NCI-H1436 treated with DMSO at 0.1 percent for 48 hours (cell line): ENCODE data around the gene PTPRN2.
"Not testable (repeated sequence)": the region's sequence is repeated elsewhere in the genome, so short reads cannot be mapped to it uniquely, and the experiment has no call there.

Source experiments
- DNase-seq: peaks from one replicate; lab custom pipeline; 2025; lab: John Stamatoyannopoulos, UW

Gene PTPRN2

DNA sequence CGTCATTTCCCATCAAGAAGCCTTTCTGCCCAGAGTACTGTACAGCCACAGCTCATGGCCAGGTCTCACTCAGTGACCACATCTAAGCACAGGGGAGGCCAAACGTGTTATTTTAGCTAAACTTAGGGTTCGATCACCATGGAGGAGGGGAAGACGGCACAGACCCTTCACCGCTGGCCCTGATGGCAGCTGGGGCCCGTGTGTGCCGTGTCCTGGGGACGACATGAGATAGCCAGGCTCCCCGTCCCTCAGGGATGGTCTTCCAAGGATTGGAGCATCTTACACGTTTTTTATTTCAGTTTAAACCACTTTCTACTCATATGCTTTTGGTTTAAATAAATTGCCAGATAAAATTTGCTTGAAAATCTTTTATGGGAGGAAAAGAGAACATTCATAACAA, 737.9 kb downstream of the PTPRN2 start:
- DNase-seq: no peak

DNA sequence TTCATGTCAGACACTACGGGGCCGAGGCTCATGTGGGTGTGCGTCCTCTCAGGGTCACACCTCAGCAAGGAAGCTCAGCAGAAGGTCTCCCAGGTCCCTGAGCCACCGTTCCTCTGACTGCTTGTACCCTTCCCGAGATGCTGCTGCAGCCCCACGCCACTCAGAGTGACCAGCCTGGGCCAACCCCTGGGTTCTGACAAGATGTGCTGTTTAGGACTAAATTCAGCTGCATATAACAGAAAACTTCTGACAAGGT, 738.4 kb downstream of the PTPRN2 start:
- DNase-seq: no peak

DNA sequence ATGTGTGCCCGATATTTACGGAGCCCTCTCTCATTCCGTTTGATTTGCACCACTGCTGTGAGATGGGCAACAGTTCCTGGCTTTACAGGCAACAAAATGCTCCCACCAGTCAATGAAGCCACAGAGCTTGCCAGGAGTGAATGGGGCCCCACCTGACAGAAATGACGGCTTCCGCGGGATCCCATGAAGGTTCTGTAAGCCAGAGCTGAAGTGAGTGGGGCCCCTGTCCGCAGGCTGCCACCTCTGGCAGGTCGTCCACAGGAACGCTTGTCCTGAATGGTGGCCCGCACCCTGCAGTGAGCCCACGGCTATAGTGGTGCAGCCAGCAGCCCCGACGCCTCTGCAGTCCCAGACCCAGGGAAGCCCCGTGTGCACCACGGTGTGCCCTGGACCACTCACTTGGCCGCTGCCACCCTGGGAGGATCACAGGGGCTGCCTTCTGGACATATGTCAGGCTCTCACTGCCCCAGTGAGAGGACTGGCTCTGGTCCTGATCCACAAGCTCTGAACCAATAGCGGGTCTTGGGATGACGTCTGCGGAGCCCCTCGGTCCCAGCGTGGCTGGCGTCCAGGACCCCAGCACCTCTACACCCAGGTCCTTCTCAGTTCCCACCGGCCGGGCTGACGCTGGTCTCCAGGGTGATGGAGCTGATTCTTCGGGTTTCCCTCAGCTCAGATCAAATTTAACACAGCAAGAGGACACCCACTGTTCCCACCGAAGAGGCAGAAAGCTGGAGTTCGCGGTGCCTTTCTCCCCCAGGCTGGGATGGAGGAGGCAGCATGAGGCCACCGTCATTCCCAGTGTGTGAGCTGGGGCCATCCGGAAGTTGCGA, 738.9 kb downstream of the PTPRN2 start:
- no peak for DNase-seq

DNA sequence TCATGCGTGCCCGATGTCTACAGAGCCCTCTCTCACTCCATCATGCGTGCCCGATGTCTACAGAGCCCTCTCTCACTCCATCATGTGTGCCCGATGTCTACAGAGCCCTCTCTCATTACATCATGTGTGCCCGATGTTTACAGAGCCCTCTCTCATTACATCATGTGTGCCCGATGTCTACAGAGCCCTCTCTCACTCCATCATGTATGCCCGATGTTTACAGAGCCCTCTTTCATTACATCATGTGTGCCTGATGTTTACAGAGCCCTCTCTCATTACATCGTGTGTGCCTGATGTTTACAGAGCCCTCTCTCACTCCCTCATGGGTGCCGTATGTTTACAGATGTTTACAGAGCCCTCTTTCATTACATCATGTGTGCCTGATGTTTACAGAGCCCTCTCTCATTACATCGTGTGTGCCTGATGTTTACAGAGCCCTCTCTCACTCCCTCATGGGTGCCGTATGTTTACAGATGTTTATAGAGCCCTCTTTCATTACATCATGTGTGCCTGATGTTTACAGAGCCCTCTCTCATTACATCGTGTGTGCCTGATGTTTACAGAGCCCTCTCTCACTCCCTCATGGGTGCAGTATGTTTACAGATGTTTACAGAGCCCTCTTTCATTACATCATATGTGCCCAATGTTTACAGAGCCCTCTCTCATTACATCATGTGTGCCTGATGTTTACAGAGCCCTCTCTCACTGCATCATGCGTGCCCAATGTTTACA, 739.7 kb downstream of the PTPRN2 start:
- not testable (repeated sequence) for DNase-seq

DNA sequence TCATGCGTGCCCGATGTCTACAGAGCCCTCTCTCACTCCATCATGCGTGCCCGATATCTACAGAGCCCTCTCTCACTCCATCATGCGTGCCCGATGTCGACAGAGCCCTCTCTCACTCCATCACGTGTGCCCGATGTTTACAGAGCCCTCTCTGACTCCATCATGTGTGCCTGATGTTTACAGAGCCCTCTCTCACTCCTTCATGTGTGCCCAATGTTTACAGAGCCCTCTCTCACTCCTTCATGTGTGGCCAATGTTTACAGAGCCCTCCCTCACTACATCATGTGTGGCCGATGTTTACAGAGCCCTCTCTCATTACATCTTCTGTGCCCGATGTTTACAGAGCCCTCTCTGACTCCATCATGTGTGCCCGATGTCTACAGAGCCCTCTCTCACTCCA, 740.9 kb downstream of the PTPRN2 start:
- DNase-seq: not testable (repeated sequence)

DNA sequence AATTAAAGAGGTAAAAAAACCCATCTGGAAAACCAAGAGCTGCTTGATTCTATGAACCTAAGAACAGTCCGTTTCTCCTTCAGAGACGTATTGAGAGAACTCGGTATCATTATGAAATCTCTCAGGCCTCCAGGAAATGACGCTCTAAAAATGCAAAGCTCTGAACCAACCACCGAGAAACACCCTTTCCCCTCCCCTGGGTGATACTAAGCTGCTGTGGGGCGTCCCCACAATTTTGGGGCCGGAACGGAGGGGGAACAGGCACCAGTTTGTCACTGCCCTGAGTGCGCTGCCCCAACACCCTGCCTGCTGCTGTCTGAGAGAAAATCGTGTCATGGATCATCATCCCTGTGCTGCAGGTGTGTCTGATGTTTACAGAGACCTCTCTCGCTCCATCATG, 741.4 kb downstream of the PTPRN2 start:
- no peak for DNase-seq

DNA sequence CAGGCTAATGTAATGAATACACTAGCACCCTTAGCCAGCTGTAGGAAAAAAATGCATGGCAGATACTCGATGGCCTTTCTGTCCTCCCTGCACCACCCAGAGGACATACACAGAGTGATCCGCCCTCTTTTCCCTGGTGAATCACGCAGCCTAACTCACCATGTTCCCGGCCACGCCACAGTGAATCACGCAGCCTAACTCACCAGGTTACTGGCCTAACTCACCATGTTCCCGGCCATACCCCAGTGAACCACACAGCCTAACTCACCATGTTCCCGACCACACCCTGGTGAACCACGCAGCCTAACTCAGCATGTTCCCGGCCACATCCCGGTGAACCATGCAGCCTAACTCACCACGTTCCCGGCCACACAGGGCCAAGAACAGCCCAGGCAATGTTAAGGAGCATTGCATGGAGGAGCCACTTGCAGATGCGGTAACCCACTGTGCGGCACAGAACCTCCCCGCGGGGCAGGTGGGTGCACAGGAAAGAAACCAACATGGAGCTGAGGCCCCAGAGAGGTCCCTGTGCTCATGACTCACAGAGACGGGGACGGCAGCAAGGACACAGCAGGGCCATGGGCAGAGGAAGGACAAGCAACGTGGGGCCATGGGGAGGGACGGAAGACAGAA, 742.3 kb downstream of the PTPRN2 start:
- DNase-seq: no peak

DNA sequence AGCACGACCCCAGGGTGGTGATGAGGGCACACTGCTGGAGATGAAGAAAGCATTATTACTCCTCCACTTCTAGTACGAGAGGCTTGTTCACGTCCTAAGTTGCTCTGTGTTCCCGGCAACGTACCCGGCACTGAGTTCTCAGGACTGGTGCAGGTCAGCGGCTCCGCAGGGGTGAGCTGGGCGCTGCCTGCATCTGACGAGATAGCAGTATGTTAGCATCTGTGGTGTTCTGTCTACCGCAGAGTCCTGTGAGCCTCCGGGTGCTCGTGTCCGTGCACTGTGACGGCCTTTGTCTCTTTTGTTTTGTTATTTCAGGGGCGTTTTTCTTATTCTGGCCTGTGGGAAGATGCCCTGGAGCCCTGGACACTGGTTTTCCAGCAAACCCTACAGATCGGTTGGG, 743.0 kb downstream of the PTPRN2 start:
- no peak for DNase-seq

DNA sequence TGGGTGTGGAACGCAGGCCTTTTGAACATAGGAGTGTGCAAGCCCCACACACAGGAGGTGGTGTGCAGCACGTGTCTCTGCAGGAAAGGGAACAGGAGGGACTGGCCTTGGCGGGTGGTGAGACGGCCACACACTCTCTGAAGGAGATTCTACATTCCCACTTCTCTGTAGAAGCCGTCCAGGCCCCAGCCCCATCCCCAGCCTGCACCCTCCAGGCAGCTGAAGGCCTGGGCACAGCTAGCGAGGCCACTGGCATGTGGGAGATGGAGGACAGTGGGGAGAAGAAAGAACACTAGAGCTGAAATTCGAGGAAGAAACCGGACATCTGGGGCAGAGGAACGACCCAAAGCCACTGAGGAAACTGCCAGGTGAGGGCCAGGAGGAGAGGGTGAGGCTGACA, 743.5 kb downstream of the PTPRN2 start:
- DNase-seq: no peak

DNA sequence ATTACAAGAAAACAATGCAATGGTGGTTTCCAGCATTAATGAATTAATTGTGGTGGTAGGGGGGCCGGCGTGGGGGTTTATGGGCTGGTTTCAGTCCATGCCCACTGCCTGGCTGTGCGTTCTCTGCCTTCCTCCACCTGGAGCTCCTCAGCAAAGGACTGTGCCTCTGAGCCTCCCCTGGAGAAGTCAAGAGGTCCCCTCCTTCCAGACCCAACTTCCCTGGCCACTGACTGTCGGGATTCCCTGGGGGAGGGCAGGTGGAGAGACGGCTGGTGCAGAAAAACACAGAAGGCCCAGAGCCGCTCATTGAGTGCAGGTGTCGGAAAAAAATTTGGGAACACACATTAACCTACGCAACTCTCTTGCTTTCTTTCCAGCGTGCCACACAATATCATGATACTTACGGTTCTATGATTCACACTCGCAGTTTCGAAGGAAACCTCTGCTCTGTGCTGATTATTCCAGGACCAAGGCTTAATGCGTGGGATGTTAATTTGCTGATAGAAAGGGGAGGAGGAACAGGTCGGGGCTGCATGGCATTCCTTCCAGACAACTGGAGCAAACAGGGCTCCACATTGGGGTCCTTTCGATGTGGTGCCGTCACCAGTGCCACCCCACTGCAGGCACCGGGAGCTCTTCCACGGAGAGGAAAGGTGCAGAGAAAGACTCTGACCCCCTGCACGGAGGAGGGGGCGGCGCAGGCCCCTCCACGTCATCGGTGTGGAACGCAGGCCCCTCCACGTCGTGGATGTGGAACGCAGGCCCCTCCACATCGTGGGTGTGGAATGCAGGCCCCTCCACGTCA, 744.1 kb downstream of the PTPRN2 start:
- no peak for DNase-seq

DNA sequence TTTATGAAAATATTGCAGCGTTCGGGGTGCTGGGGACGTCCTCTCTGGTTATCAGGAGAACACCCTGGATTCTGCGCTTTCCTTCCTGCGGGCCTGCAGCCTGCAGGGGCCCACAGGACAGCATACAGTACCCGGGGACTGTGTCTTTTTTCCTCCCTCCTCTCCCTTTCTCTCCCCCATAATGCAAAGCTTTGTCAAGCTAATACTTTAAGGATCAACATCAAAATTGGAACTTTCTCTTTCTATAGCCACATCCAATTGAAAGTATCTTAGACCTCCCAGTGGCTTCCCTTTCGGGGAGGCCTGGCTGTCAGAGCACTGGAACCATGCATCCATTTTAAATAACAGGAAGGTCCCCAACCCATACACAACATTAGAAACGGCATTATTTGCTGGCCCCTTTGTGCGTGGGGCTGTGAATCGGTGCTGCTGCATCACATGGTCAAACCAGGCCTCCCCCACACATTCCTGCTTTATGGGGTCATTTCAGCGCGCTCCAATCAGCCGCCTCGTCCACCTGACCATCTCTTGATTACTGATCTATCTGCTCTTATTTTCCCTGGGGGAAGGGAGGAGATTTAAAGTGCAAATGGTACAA, 745.8 kb downstream of the PTPRN2 start:
- no peak for DNase-seq

DNA sequence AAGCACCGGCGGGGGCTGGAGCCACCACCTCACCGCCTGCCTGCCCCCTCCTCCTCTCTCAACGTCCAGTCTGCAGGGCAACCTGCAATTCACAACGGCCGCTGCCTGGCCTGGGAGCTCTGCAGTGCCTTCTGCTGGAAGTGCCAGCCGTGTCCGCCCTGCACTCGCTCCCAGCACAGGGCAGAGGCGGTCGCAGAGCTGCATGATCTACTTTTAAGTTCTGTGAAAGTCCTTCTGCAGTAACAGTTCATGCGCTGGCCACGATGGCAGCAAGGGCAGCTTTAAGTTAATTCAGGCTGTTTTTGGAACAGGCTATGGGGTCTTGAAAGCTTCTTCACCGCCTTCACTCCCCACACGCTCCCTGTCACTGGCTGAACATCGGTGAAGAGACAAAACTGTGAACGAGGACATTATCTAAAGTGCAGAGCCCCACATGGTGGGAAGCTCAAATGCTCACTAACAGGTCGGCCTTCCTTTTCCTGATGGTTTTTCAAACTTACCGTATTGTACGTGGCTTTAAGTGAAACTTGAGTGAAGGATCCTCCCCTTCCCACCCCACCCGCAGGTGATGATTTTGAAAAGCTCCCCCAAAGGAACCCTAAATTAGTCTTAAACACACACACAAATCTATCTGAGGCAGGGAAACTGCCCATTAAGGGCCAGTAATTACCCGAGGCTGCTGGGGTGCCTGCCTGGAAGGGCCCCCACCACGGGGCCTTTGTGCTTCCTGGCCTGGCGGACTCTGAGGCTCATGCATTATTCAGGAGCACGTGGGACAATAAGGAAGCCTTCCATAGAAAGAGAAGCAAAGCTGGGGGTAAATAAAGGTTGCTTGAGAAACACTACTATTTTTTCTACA, 746.5 kb downstream of the PTPRN2 start:
- no peak for DNase-seq

DNA sequence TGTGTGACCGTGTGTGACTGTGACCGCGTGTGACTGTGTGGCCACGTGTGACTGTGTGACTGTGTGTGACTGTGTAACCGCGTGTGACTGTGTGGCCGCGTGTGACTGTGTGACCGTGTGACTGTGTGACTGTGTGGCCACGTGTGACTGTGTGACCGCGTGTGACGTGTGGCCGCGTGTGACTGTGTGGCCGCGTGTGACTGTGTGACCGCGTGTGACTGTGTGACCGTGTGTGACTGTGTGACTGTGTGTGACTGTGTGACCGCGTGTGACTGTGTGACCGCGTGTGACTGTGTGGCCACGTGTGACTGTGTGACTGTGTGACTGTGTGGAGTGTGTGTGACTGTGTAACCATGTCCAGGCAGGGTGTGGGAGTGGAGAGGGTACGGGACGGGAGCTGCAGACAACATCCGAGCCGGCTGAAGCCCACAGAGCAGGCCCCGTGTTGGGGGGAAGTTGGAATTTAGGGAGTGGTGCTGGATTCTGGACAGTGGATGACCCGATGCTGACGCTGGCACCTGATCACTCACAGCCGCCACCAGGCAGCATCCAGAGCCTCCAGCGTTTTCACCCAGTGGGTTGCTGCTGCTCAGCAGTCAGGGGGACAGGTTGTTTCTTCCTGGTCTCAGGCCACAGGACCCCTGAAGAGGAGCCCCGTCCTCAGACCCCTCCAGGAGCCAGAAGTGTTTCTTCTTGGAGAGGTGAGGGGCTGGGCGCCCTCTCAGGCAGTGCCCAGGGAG, 747.3 kb downstream of the PTPRN2 start:
- no peak for DNase-seq

DNA sequence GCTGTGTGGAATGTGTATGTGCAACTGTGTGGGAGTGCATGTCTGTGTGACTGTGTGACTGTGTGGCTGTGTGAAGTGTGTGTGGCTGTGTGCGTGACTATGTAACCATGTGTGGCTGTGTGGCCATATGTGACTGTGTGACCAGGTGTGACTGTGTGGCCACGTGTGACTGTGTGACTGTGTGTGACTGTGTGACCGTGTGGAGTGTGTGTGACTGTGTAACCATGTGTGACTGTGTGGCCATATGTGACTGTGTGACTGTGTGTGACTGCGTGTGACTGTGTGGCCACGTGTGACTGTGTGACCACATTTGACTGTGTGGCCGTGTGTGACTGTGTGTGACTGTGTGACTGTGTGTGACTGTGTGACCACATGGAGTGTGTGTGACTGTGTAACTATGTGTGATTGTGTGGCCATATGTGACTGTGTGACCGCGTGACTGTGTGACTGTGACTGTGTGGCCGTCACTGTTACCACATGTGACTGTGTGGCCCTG, 747.9 kb downstream of the PTPRN2 start:
- DNase-seq: no peak

DNA sequence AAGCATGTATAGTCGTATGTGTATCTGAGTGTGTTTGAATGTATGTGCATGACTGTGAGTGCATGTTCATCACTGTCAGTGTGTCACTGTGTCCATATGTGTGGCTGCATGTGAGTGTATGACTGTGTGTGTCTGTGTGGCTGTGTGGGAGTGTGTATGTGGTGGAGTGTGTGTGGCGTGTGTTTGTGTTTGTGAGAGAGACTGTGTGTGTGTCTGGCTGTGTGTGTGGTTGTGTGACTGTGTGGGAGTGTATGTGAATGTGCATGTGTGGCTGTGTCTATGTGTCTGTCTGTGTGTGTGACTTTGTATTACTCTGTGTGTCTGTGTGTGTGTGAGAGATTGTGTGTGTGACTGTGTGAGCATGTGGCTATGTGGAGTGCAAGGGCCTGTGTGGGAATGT, 748.4 kb downstream of the PTPRN2 start:
- DNase-seq: no peak

DNA sequence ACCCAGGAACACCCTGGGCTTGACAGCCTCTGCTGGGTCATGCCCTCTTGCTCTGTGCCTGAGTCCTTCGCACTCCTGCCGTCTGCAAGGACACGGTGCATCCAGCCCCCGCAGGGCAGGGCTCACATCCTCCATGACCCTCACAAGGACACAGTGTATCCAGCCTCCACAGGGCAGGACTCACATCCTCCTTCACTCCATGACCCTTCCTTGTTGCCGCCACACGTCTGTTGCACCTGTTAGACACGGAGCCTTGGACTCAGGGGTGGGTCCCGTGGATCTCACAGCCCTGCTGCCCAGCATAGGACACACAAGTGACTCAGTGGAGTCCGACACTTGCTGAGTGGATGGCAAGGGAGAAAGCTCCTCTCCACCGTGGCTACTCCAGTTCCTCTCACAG, 750.1 kb downstream of the PTPRN2 start:
- DNase-seq: no peak

DNA sequence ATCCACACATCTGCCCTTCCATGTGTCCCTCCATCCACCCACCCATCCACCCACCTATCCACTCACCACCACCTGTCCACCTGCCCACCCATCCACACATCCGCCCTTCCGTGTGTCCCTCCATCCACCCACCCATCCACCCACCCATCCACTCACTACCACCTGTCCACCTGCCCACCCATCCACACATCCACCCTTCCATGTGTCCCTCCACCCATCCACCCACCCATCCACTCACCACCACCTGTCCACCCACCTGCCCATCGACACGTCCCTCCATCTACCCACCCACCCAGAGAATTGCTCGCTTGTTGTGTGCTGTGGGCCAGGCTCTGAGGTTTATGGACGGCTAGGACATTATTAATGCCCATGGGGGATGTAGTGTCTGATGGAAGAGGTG, 750.6 kb downstream of the PTPRN2 start:
- DNase-seq: no peak

DNA sequence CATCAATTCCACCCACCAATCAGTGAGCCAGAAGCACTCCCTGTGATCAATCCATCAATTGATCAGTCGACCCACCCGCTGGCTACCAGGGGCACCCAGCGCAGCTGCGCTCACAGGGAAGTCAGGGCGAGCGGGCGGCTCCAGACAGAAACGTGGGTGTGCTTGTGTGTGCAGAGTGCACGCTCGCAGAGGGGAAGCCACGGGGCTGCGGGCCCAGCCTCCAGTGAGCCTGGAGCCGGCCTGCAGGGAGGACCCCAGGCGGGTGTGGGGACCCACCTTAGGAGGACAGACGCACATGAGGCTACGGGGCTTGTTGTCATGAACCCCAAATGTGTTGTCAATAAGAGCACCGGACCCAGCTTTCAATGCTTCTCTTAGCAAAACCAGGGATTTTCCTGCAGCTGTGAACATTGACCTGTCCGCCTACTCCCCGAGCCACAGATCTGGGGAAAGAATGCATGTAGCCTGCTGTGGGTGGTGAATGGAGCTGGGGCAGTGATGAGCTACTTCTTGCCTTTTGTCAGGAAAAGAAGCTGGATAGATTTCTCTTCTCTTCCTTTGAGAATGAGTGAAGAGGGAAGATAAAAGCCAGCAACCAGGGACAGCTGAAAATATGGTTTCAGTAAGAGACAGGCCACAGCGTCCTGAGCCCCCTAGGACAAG, 753.0 kb downstream of the PTPRN2 start:
- no peak for DNase-seq

DNA sequence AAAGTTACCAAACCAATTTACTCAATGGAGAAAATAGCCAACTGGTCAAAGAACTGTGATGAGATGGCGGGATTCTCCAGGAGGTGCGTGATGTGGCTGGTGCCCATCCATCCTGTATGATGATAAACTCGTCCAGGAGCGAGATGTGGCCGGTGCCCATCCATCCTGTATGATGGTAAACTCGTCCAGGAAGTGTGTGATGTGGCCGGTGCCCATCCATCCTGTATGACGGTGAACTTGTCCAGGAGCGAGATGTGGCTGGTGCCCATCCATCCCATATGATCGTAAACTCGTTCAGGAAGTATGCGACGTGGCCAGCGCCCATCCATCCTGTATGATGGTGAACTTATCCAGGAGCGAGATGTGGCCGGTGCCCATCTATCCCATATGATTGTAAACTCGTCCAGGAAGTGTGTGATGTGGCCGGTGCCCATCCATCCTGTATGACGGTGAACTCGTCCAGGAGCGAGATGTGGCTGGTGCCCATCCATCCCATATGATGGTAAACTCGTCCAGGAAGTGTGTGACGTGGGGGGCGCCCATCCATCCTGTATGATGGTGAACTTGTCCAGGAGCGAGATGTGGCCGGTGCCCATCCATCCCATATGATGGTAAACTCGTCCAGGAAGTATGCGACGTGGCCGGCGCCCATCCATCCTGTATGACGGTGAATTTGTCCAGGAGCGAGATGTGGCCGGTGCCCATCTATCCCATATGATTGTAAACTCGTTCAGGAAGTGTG, 754.6 kb downstream of the PTPRN2 start:
- no peak for DNase-seq
